Stimulated activated CD4-positive, alpha-beta T cell treated with anti-CD3 and anti-CD28 coated beads, Interleukin-1b, Interleukin-23, amount 100 ng/mL, for 24 hours (primary cell): ENCODE results near the gene MARS1.
A peak's percentile ranks its signal among the peaks of the same experiment; 100 is the strongest.

Source experiments
- DNase-seq, 4 experiments: peaks; one replicate each; pipeline ENCODE4 v3.0.0-alpha.2; 2020; ENCODE audit warnings: low read depth in 4 of 4, low spot score in 1 of 4

MARS1 gene

GRCh38 chr12:57470970-57471656 lies 16.8 kb upstream of the MARS1 start:
- no peak for DNase-seq

DNA sequence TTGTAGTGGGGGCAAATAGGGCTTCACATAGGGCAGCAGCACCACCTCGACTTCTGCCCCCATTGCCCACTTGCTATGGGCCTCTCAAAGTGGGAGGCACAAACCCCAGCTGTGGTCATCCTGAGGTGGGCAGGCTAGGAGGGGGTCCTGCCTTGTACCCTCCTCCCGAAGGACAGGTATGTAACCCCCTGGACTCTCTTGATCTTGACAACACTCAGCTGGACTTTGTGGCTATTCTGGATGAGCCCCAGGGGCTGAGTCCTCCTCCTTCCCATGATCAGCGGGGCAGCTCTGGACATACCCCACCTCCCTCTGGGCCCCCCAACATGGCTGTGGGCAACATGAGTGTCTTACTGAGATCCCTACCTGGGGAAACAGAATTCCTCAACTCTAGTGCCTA lies 16.2 kb upstream of the MARS1 start:
- DNase-seq, result no peak

DNA sequence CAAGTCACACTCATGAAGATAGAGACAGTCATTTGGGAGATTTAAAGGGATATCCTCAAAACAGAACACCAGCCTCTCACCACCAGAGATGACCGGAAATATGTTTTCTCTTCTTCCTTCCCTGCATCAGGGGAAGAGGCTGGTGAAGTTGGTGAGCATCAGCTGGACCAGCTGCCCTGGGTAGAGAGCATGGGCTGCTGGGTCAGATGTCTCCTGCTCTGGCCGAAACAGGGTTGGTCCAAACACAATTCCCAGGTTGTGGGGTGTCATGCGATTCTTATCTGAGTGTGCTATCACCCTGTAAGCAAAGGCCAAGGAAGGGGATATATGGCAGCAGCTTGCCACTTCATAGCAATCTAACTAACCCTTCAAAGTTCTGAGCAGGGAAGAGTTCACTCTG lies 15.5 kb upstream of the MARS1 start:
- no peak for DNase-seq

GRCh38 chr12:57473392-57473791 lies 14.5 kb upstream of the MARS1 start:
- DNase-seq, result no peak

DNA sequence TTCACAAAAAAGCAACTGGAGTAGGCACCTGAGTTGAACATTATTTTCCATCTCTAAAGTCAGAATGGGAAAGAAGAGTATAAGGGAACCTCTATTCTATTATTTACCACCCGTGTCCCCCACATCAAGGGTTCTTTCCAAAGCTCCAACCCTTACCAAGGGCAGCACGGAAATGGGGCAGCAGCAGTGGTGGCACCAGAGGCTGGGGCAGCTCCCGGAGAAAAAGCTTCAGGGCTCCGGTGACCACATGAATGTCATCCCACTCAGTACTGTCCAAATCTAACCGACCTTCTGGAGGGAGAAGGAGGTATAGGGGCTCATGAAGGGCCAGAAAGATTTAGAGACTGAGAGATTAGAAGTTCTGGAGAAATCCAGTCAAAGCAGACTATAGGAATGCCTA lies 14.0 kb upstream of the MARS1 start:
- DNase-seq, result no peak

- no peak for DNase-seq
Measured at GRCh38 chr12:57474430-57474829, 13.4 kb upstream of the MARS1 start.

DNA sequence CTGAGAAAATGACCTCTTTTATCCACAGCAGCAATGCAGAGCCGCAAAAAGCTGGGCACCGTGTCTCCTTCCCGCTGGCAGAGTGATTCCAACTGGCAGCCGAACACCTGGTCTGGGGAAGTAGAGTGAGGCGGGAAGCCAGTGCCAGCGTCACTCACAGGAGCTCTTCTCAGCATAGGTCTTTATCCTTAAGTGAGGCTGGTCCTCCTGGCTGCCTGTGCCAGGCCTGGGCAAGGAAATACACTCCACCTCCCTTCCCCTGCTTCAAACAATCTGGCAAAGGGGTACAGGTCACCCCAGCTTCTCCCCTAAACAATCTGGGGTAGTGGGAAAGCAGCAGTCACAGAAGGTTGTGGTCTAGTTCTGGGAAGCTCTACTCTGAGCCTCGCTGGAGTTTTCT lies 13.0 kb upstream of the MARS1 start:
- no peak for DNase-seq

- DNase-seq, result no peak
Measured at GRCh38 chr12:57475271-57476161, 12.4 kb upstream of the MARS1 start.

GRCh38 chr12:57476162-57476992 lies 11.5 kb upstream of the MARS1 start:
- DNase-seq, result peak; percentile 57 to 74 (median 61)

GRCh38 chr12:57476993-57477709 lies 10.7 kb upstream of the MARS1 start:
- DNase-seq, result no peak

DNA sequence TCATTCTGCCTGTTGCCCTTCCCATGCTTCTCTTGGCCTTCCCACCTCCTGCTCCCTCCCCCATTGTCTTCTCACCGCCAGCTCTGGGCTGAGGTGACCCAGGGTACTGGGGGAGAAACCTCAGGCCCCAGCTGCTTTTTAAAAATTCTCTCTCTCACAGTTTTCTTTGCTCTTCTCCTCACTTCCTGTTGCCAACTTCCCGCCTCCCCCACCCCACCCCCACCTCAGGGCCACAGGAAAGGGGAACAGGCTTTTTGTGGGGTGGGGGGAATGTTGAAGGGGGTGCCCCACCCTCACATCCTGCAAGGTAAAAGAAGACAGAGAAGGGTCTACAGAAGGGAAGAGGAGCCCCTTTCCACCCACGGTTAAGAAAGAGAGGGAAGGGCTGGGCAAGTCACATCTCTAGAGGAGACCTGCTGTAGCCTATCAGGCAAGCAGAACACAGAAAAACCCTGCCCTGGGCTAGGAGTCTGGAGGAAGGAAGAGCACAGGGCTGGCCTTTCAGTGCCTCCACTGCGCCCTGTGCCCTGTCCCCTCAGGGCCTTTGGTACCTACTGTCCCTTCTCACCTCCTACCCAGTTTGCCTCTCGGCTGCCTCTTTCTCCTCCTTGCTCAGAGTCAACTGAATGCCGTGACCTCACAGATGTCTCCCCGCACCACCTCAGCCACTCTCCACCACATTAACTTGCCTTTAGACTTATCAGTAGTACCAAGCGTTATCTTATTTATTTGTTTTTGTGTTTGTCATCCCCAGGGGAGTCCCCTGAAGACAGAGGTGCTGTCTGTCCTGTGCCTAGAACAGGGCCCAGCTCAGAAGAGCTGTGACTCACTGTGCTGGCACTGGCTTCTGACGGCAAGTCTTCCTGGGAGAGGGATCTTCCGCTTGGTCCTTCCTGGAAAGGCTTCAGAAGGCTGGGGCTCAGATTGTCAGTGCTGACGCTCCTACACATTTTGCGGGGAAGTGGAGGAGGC lies 9.9 kb upstream of the MARS1 start:
- no peak for DNase-seq

DNA sequence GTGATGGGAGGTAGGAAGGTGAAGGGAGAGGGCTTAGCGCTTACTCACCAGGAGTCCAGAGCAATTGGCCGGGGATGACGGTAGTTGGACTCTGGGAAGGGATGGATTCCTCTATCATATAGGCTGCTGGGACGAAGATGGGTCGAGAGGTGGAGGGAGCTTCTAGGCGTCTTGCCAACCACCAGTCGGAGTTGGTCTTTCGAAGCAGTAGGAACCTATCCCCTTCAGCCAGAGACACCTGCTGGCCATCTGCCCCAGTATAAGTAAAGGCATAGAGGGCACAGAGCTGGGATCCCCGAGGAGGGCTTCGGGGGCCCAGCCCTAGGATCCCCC lies 8.9 kb upstream of the MARS1 start:
- DNase-seq, result no peak

DNA sequence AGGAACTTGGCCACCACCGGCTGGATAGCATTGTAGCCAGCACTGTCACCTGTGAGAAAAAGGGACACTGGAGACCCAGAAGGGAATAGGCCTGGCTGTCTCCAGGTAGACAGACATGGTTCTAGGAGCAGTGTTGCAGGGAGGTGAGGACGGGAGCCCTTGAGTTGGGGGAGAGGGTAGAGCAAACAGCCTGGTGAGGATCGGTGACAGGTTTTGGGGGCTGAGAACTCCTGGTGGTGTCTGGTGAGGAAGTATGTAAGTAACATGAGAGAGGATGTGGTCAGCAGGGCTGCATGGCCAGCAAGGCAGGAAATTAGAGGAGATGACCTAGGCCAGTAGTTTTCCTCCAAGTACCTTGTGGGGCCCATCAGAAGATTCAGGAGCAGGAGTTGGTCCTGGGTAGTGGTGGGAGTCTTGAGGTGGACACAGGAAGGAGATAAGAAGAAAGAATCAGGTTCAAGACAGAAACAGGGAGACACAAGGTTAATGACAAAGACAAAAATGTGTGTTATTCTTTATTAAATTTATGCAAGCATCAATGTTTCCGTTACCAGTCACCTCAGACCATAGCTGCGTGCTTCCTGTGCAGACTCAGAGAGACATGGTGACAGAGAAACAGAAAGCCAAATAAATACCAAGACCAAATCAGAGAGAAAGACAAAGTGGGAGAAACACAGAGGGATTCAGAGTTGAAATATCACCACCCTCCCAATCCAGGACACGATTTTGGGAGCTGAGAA lies 8.3 kb upstream of the MARS1 start, which contains the start of gene ARHGAP9:
Gene ARHGAP9, minus strand, starts transcription at position 491 of the 740 bp plus-strand sequence. Its CDS starts 460 bp downstream, at position 31.
- no peak for DNase-seq

- no peak for DNase-seq
Measured at GRCh38 chr12:57481671-57482070, 6.2 kb upstream of the MARS1 start.

- DNase-seq, result no peak
Measured at GRCh38 chr12:57483466-57483865, 4.4 kb upstream of the MARS1 start.

GRCh38 chr12:57485695-57486094 lies 2.2 kb upstream of the MARS1 start:
- no peak for DNase-seq

DNA sequence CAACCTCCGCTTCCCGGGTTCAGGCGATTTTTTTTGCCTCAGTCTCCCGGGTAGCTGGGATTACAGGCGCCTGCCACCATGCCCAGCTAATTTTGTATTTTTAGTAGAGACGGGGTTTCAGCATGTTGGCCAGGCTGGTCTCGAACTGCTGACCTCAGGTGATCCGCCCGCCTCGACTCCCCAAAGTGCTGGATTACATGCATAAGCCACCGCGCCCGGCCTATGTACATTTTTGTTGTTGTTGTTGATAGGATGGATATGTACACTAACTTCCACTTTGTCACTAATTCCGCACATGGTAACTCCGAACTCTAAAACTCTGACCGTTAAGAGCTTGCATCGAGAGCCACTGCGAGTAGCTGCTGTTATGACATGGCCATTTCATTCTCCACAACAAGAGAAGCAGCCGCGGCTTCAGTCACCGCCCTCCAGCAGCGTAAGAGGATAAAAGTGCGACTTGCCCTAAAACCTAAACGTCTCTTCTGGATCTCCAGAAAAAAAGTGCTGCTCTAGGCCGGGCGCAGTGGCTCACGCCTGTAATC lies 742 bp upstream of the MARS1 start:
- no peak for DNase-seq

DNA sequence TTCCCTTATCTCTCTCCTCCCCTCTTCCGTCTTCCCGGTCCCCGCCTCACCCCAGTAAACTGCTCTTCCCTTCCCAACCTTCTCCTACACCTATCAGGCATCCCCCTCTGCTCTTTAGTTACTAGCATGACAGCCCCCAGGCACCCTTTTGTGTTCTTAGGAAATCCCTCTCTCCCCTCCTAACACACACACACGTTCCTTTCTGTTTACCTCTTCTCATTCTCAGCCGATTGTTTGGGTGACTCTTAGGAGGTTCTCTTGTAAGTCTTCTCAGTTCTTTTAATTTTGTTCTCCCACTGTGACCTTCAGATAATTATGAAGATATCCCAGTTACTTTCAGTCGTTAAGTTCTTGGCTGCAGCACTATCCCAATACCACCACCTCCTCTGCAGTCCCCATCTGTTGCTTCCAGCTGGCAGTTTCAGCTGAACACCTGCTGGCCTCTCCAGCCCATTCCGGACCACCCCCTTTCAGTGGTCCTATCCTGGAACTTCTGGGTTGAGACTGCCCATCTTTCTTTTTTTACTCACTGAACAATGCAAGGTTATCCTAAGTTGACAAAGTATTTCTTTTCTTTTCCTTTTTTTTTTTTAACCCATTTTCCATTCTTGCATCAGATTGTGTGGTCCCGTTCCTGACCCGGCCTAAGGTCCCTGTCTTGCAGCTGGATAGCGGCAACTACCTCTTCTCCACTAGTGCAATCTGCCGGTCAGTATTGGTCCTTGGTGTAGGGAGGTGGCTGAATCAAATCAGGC lies 711 bp downstream of the MARS1 start:
- no peak for DNase-seq
